Neural progenitor cell (in vitro differentiated cells): ENCODE results near the gene DOCK4. TPM values are rescaled to one million over a fixed set of nuclear protein-coding genes. Genes with fewer than 3 reads are reported as not detected.

Experiments
- DNase-seq: peaks from one replicate; pipeline ENCODE4 v3.0.0-alpha.2; 2016; ENCODE audit warnings: low spot score
- H2AFZ ChIP-seq: fragments of 200-600 bp; sonication (generic); replicated peaks from 2 replicates; pipeline ENCODE4 v1.6.1; 2016; ENCODE audit warnings: antibody characterized with exemption
- H3F3A ChIP-seq: fragments of 200-600 bp; sonication (generic); 2 replicates; pipeline ENCODE4 v1.6.1; 2016; ENCODE audit warnings: antibody characterized with exemption, low read depth
- H3K27ac ChIP-seq: fragments of 200-600 bp; sonication (generic); 2 replicates; pipeline ENCODE4 v1.5.1; 2016; ENCODE audit warnings: mild to moderate bottlenecking
- H3K27me3 ChIP-seq: fragments of 200-600 bp; sonication (generic); 2 replicates; pipeline ENCODE4 v1.6.1; 2016; ENCODE audit warnings: mild to moderate bottlenecking, moderate library complexity
- H3K36me3 ChIP-seq: fragments of 200-600 bp; sonication (generic); 2 replicates; pipeline ENCODE4 v1.5.1; 2016
- H3K4me1 ChIP-seq: fragments of 200-600 bp; sonication (generic); 2 replicates; pipeline ENCODE4 v1.6.1; 2016; ENCODE audit warnings: mixed run types
- H3K4me2 ChIP-seq: fragments of 200-600 bp; sonication (generic); 2 replicates; pipeline ENCODE4 v1.6.1; 2016
- H3K4me3 ChIP-seq: fragments of 200-600 bp; sonication (generic); 2 replicates; pipeline ENCODE4 v1.5.1; 2016
- H3K79me2 ChIP-seq: fragments of 200-600 bp; sonication (generic); 2 replicates; pipeline ENCODE4 v1.6.1; 2016; ENCODE audit warnings: low read depth
- H3K9ac ChIP-seq: fragments of 200-600 bp; sonication (generic); 2 replicates; pipeline ENCODE4 v1.6.1; 2016
- H3K9me3 ChIP-seq: fragments of 200-600 bp; sonication (generic); 2 replicates; pipeline ENCODE4 v1.5.1; 2016; ENCODE audit warnings: low read depth
- H4K20me1 ChIP-seq: fragments of 200-600 bp; sonication (generic); 2 replicates; pipeline ENCODE4 v1.6.1; 2016; ENCODE audit warnings: low read depth
- H3K27ac Mint-ChIP-seq: 3 replicates; pipeline ENCODE4 v1.8.0; 2021; ENCODE audit warnings: mixed read lengths
- H3K27me3 Mint-ChIP-seq: 2 replicates; pipeline ENCODE4 v1.8.0; 2022; ENCODE audit warnings: low read depth, mild to moderate bottlenecking, inconsistent platforms, moderate library complexity, mixed read lengths; ENCODE audit not compliant: insufficient read depth
- H3K36me3 Mint-ChIP-seq: 3 replicates; pipeline ENCODE4 v1.8.0; 2021; ENCODE audit warnings: mixed read lengths
- H3K4me1 Mint-ChIP-seq: 3 replicates; pipeline ENCODE4 v1.8.0; 2021; ENCODE audit warnings: mixed read lengths
- H3K4me3 Mint-ChIP-seq: 3 replicates; pipeline ENCODE4 v1.8.0; 2021; ENCODE audit warnings: mild to moderate bottlenecking, moderate library complexity, mixed read lengths
- H3K9me3 Mint-ChIP-seq: 3 replicates; pipeline ENCODE4 v1.8.0; 2020; ENCODE audit warnings: mixed read lengths
- EZH2 ChIP-seq: fragments of 200-600 bp; sonication (generic); IDR thresholded peaks from 2 replicates; pipeline ENCODE4 v1.6.1; 2017; ENCODE audit warnings: antibody characterized with exemption, mild to moderate bottlenecking, moderate library complexity
- EZH2phosphoT487 ChIP-seq: fragments of 200-600 bp; sonication (generic); IDR thresholded peaks from 2 replicates; pipeline ENCODE4 v1.6.1; 2017; ENCODE audit warnings: antibody characterized with exemption
- total RNA-seq: library from RNA; depleted of rRNA; stranded (reverse); fragments of >200 nt; gene quantifications from 2 replicates; pipeline ENCODE4 v1.2.3, GENCODE V29; 2015; ENCODE audit warnings: low replicate concordance
- TF ChIP-seq, protein P1 (sequence below): fragments of 200-600 bp; sonication (generic); IDR thresholded peaks from 2 replicates; pipeline ENCODE4 v1.5.1; 2017; ENCODE audit warnings: antibody characterized with exemption, mild to moderate bottlenecking

DOCK4 gene
- total RNA-seq, 1 donor from 2014 or later = 11.4 TPM

DNA sequence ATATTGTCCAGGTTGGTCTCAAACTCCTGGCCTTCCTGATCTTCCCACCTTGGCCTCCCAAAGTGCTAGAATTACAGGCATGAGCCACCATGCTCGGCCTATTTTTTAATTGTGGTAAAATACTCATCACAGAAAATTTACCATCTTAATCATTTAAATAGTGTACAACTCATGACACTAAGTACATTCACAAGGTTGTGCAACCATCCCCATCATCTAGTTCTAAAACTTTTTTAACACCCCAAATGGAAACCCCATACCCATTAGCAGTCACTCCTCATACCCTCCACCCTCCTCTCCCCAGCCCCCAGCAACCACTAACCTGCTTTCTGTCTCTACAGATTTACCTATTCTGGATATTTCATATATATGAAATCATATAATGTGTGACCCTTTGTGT lies 90.3 kb downstream of the DOCK4 start:
- Histone ChIP-seq H3K4me1 (no peaks in the 10 kb centered on the region), H3K27me3 (no peaks in the 10 kb centered on the region), H3K27ac (no peak overlapping the region), H3K36me3 (no peaks in the 10 kb centered on the region), H3K79me2 (no peaks in the 10 kb centered on the region), H3K9me3 (no peaks in the 10 kb centered on the region), H3F3A (no peaks in the 10 kb centered on the region), H3K4me2 (no peak overlapping the region), H2AFZ (no peak overlapping the region), H3K9ac (no peak overlapping the region), H4K20me1 (no peaks in the 10 kb centered on the region), H3K4me3 (no peak overlapping the region)
- H3K4me3 Mint-ChIP-seq = no peak overlapping the region
- no peak for DNase-seq
- H3K9me3 Mint-ChIP-seq = peaks cover 6% of the 10 kb centered on the region
- H3K27me3 Mint-ChIP-seq = no peaks in the 10 kb centered on the region
- H3K27ac Mint-ChIP-seq = no peak overlapping the region
- no peaks in the 10 kb centered on the region for H3K4me1 Mint-ChIP-seq
- no peak for TF ChIP-seq EZH2
- no peak for TF ChIP-seq EZH2phosphoT487
- peaks cover 8% of the 10 kb centered on the region for H3K36me3 Mint-ChIP-seq

DNA sequence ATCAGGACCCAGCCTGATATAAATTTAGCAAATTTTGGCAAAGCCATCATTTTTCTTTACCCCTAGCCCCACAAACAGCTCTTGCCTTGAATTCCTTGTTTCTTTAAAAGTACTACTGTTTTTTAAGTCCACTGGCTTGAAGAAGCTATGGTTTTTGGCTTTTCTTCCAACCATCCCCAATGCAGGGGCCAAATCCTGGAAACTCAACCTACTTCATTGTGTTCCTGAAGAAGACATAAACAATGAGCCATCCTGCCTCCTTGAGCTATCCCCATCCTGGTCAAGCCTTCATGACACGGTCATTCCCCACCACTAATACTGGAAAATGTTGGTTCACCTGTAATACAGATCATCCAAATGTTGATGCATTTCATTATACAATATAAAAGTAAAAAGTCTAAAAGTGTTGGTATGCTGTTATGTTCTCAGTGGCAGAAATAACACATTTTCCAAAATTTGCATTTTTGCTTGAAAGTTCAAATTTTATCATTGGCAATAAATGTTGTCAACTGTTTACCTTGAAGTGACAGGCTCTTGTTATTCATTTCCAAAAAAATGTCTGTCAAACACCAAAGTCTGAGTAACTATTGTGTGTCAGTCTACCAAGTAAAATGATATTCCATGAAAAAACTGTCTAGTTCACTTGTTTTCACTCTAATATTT lies 92.2 kb downstream of the DOCK4 start:
- Histone ChIP-seq H3K4me1 (no peaks in the 10 kb centered on the region), H3K9ac (no peak overlapping the region), H3K36me3 (no peaks in the 10 kb centered on the region), H3K4me3 (no peak overlapping the region), H3K4me2 (no peak overlapping the region), H3K27ac (no peak overlapping the region), H3K79me2 (no peaks in the 10 kb centered on the region), H3F3A (no peaks in the 10 kb centered on the region), H2AFZ (no peak overlapping the region), H4K20me1 (no peaks in the 10 kb centered on the region), H3K27me3 (no peaks in the 10 kb centered on the region), H3K9me3 (no peaks in the 10 kb centered on the region)
- TF ChIP-seq, protein P1, sequence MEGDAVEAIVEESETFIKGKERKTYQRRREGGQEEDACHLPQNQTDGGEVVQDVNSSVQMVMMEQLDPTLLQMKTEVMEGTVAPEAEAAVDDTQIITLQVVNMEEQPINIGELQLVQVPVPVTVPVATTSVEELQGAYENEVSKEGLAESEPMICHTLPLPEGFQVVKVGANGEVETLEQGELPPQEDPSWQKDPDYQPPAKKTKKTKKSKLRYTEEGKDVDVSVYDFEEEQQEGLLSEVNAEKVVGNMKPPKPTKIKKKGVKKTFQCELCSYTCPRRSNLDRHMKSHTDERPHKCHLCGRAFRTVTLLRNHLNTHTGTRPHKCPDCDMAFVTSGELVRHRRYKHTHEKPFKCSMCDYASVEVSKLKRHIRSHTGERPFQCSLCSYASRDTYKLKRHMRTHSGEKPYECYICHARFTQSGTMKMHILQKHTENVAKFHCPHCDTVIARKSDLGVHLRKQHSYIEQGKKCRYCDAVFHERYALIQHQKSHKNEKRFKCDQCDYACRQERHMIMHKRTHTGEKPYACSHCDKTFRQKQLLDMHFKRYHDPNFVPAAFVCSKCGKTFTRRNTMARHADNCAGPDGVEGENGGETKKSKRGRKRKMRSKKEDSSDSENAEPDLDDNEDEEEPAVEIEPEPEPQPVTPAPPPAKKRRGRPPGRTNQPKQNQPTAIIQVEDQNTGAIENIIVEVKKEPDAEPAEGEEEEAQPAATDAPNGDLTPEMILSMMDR = no peak
- TF ChIP-seq EZH2 (no peak), EZH2phosphoT487 (no peak)
- Mint-ChIP-seq H3K4me1 (no peaks in the 10 kb centered on the region), H3K36me3 (peaks cover 8% of the 10 kb centered on the region), H3K9me3 (peaks cover 3% of the 10 kb centered on the region), H3K27me3 (no peaks in the 10 kb centered on the region), H3K4me3 (no peak overlapping the region), H3K27ac (no peak overlapping the region)
- DNase-seq = no peak

DNA sequence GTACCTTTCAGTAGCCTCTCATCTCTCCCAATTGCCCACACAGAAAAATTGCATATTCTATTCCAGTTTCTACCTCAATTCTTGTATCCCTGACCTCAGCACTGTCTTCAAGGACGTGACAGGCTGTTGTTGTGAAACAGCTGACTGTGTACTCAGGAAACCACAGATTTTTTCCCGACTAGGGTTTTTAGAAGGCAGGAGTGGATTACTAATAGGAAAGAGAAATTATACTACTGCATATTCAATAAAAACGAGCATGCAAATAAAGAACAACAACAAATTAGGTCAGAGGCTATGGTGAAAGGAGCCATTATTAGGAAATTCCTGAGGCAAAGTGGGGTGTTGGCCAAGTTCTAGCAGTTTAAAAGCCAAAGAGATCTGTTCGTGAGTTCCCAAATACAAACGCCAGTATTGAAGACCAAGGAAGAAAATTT lies 93.4 kb downstream of the DOCK4 start:
- TF ChIP-seq EZH2phosphoT487 (no peak), EZH2 (no peak)
- TF ChIP-seq, protein P1 = no peak
- no peak overlapping the region for H3K4me2 ChIP-seq
- H3K27ac ChIP-seq = no peak overlapping the region
- Mint-ChIP-seq H3K27me3 (no peaks in the 10 kb centered on the region), H3K27ac (no peak overlapping the region), H3K4me3 (no peak overlapping the region), H3K36me3 (peaks cover 8% of the 10 kb centered on the region), H3K4me1 (no peaks in the 10 kb centered on the region), H3K9me3 (peaks cover 3% of the 10 kb centered on the region)
- no peaks in the 10 kb centered on the region for H3K4me1 ChIP-seq
- no peaks in the 10 kb centered on the region for H3K79me2 ChIP-seq
- H3K27me3 ChIP-seq = no peaks in the 10 kb centered on the region
- H2AFZ ChIP-seq = no peak overlapping the region
- H3K4me3 ChIP-seq = no peak overlapping the region
- H3K9ac ChIP-seq = no peak overlapping the region
- DNase-seq = no peak
- no peaks in the 10 kb centered on the region for H4K20me1 ChIP-seq
- H3K36me3 ChIP-seq = no peaks in the 10 kb centered on the region
- no peaks in the 10 kb centered on the region for H3F3A ChIP-seq
- H3K9me3 ChIP-seq = no peaks in the 10 kb centered on the region

DNA sequence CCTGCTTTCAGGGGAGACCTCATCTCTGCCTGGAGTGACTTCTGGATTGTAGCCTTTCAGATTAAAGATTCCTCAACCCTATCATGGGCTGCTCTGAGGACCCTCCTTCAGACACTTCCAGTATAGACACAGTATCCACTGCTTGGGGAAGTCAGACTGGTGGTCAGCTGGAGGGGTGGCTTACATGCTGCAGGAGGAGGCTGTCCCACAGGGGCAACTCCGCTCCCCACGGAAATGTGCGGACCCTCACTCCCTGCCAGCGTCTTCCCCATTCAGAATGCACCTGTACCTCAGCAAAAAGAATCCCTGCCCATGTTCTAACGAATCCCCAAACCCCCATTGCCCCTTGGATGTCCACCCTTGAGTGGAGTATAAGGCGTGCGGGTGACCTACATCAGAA lies 95.5 kb downstream of the DOCK4 start:
- H3K36me3 ChIP-seq = no peaks in the 10 kb centered on the region
- no peak overlapping the region for H3K27ac ChIP-seq
- H3K4me3 ChIP-seq = no peak overlapping the region
- no peak overlapping the region for H3K4me2 ChIP-seq
- no peaks in the 10 kb centered on the region for H3K79me2 ChIP-seq
- no peaks in the 10 kb centered on the region for H3K9me3 ChIP-seq
- Mint-ChIP-seq H3K27me3 (peaks cover 2% of the 10 kb centered on the region), H3K36me3 (peaks cover 8% of the 10 kb centered on the region), H3K4me1 (peaks cover 18% of the 10 kb centered on the region), H3K27ac (no peak overlapping the region), H3K9me3 (peaks cover 3% of the 10 kb centered on the region), H3K4me3 (no peak overlapping the region)
- H3F3A ChIP-seq = no peaks in the 10 kb centered on the region
- H3K27me3 ChIP-seq = no peaks in the 10 kb centered on the region
- H4K20me1 ChIP-seq = no peaks in the 10 kb centered on the region
- TF ChIP-seq, protein P1 = no peak
- no peak for TF ChIP-seq EZH2phosphoT487
- TF ChIP-seq EZH2 = no peak
- DNase-seq = no peak
- no peak overlapping the region for H2AFZ ChIP-seq
- no peaks in the 10 kb centered on the region for H3K4me1 ChIP-seq
- H3K9ac ChIP-seq = no peak overlapping the region
